ENCODE results near the gene GIMAP5.
"Not testable (repeated sequence)": the region's sequence is repeated elsewhere in the genome, so short reads cannot be mapped to it uniquely, and the experiment has no call there.

Gene GIMAP5

DNA sequence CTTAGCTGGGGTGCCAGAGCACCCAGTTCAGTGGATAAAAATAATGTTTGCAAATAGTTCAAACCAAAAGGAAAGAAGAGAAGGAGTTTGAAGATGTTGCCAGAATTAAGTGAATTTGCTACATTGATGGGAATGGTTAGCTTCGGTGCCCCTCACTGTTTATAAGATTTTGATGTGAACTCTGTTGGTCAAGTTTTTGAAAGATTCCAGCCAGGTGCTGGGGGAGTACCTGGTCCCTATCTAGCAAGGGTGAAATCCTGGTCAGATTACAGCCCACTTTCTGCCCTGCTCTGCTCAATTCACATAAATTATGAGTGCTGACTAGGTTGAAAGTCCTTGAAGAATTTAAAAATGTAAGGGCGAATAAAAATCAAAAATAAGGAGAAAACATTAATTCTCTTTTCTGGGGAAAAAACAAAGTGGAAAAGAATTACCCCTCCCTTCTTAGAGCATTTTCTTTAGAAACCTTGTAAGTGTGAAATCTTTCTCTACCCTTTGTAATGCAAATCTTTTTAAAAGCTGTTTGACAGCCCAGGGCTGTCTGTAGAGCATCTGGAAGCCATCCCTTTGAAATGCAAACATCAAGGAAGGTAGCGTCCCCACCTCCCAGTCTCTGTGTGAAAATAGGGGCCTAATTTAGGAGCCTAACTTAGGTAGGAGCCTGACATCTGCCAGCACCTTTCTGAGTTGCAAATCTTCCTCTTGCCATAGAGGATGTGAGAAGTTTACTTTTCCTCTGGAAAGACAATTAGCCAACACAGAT is 1.4 kb upstream of the GIMAP5 start:
- DNase-seq, result no peak

- DNase-seq, result no peak
Observed at GRCh38 chr7:150736864-150737263, 354 bp upstream of the GIMAP5 start.

GRCh38 chr7:150738092-150738491 is 874 bp downstream of the GIMAP5 start:
- no peak for DNase-seq

DNA sequence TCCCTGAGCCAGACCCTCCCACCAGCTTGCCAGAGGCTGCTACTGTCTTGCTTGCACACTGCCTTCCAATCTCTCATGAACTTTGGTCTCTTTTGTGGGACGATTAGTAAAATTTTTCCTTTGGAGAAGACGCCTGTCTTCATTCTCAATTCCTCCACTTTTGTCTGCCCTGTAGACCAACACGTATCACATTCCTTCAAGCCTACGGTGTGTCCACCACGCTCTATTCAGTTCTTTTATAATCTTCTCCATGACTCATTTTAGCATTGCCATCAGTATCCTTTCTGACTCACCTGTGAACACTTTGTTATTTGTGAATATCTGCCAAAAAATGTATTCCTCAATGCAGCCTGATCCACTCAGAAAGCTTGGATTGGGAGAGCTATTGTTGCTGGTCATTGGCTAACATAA is 1.4 kb downstream of the GIMAP5 start:
- no peak for DNase-seq

DNA sequence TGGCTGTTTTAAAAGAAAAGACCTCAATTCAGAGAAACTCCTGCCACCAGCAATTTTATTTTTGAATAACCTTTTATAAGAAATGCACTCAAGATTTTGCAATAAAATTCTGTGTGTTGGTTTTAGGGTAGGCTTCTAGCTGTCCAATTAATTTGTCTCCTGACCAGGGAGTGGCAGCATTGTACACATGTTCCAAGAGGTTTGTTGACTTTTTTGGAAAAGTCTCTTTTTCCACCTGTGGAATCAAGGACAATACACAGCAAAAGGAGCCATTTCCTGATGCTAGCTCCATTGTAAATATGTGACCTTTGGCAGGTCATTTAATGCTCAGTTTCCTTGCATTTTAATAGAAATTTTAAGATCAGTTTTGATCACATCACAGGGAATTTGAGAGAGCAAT is 1.8 kb downstream of the GIMAP5 start:
- no peak for DNase-seq

- DNase-seq, result no peak
Observed at GRCh38 chr7:150740053-150740452, 2.8 kb downstream of the GIMAP5 start.

GRCh38 chr7:150742286-150742968 is 5.2 kb downstream of the GIMAP5 start:
- DNase-seq, result no peak

DNA sequence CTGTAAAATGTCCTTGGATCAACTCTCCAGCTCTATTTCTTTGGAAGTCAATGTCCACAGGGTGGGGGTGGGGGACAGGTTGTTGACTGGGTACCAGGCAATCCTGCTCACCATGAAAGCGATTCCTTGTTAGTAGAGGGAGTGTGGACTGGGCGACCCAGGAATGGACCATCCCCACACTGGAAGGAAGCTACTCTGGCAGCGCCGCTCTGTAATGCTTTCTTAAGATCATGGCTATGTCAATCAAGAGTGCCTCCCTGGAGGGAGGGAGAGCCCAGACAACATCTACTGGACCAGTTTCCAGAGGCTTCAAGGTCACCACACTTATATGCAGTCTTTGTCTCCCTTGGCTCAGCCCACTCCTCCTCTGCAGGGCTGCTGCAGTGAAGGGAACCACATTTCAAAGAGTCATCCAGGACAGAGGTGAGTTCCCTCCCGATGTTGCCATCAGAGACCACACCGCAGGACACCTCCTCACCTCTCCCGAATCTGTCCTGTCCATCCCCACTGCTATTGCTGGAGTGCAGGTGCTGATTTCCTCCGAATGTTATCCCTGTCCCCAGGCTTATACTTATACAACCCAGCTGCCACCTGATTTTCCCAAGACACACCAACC is 6.9 kb downstream of the GIMAP5 start:
- no peak for DNase-seq

DNA sequence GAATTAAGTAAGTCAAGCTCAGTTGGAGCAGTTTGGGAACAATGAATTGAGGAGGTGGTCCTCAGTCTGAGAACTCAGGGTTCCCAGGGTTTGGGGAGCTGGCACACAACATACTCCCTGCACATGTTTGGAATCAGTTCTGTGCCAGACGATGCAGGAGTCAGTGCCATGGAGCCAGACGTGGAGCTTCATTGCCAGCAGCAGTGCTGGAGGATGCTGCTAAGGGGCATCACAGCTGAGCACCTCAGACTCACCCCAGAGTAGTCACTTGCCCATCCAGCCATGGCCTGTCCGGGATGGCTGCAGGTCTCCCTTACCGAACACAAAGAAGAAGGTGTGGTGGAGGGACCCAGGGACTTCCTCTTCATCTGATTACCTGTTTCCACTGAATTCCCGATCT is 7.9 kb downstream of the GIMAP5 start:
- no peak for DNase-seq

GRCh38 chr7:150745876-150746275 is 8.7 kb downstream of the GIMAP5 start:
- DNase-seq, result no peak

GRCh38 chr7:150746921-150747320 is 9.7 kb downstream of the GIMAP5 start:
- DNase-seq, result no peak

DNA sequence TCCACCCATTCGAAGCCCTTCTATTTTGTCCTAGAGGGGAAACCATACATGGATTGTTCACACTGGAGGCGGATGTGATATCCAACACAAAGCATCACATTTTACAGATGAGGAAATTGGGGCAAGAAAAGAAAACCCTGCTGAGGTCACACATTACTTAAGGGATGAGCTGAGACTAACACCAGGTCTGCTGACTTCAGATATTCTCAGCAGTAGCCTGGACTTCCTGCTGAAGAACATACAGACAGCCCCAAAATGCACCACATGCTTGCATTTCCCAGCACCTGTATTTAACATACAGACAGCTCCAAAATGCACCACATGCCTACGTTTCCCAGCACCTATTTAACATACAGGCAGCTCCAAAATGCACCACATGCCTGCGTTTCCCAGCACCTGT is 11.2 kb downstream of the GIMAP5 start:
- DNase-seq, result no peak

GRCh38 chr7:150751702-150752101 is 14.5 kb downstream of the GIMAP5 start:
- DNase-seq, result no peak

- no peak for DNase-seq
Observed at GRCh38 chr7:150753239-150753638, 16.0 kb downstream of the GIMAP5 start.

DNA sequence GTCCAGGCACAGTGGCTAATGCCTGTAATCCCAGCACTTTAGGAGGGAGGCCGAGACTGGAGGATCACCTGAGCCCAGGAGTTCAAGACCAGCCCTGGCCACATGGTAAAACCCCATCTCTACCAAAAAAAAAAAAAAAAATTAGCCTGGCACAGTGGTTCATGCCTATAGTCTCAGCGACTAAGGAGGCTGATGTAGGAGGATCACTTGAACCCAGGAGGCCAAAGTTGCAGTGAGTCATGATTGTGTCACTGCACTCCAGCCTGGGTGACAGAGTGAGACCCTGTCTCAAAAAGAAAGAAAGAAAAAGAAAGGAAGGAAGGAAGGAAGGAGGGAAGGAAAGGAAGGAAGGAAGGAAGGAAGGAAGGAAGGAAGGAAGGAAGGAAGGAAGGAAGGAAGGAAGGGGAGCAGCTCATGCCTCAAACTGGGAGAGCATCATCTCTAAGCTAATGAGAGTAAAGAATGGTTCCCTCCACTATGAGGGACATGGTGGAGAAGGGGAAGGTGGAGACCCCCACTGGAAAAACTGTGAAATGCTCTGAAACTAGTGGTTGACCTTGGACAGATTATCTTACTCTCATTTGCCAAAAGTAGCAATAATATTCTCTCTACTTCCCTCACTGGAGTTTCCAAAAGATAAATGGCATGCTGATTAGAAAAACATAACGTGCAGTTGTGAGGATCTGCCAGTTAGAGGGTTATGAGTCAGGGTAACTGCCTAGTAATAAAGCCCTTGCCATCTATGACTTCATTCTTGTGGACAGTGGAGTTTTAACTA is 16.8 kb downstream of the GIMAP5 start:
- no peak for DNase-seq

DNA sequence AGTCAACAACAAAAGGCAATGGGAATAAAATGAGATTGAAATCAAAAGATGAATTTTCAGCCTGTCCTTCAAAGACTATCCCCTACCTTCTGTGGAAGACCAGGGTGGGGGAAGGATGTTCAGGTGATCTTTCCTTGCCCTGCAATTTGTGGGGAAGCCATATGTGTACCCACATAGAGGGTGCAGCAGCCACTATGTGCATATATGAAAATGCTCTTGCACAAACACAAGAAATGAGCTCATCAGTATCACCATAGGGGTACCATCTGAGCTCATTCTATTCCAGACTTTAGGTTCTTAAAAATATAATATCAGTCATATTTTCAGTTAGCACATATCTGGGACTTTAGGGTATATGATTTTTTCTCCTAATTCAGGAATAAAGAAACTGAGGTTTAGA is 17.7 kb downstream of the GIMAP5 start:
- DNase-seq, result no peak

GRCh38 chr7:150755473-150756099 is 18.4 kb downstream of the GIMAP5 start:
- DNase-seq, result no peak

DNA sequence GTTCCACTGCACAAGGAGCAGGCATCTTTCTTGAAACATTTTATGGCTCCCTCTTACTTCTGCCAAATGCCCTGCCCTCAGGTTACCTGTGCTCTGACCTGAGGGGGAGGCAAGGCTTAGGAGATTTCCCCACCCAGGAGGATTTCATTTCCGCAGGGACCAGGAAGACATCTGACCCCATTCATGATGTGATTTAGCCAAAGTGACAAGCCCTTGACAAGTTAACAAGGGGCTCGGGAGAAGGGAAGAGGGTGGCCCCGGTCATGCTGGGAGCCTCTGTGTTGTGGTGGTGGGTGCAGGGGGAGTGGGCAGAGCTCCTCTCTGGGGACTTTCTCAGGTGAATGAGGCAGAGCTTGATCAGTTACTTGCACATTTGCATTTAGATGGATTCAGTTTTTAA is 18.9 kb downstream of the GIMAP5 start:
- DNase-seq, result no peak

DNA sequence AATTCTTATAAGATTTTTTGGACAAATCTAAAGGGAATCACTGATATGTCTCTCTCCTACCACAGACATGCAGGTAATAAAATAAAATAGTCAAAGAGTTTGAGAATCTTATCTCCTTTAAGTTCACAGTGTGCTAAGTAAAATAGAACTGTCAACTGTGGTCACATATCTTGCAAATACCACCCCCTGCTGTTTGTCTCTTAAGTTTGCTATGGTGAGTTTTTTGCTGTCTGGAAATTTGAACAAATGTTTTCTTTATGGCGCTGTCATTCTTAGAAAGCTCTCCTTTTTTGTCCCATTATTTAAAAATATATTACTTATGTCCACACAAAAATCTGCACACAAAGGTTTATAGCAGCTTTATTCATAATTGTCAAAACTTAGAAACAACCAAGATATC is 19.6 kb downstream of the GIMAP5 start:
- no peak for DNase-seq

DNA sequence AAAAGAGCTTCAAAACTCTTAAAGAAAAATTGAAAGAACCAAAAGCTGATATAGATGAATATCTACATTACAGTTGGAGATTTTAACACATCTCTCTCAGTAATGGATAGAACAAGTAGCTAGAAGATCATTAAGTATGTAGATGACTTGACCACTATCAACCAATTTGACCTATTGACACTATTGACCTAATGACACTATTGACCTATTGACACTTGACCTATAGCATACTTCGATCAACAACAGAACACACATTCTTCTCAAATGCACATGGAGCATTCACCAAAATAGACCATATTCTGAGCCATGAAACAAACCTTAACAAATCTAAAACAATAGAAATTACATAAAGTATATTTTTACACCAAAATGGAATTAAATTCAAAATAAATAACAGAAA is 22.3 kb downstream of the GIMAP5 start:
- no peak for DNase-seq

DNA sequence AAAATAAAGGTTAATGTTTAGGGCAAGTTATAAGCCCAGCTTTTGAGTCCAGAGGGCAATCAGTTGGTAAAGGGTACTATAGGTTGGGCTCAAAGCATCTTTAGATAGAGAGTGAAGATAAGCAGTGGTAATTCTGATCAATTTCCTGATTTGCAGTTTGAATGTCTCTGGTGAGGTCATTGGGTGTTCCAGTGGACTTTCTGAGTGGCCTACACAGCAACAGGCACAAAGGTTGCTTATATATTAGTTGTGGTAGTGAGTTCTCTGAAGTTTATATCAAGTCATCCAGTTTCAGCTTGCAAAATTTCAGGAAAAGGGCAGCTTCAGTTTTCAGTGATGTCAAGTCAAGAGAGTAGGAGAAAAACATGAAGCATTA is 29.1 kb downstream of the GIMAP5 start:
- no peak for DNase-seq

DNA sequence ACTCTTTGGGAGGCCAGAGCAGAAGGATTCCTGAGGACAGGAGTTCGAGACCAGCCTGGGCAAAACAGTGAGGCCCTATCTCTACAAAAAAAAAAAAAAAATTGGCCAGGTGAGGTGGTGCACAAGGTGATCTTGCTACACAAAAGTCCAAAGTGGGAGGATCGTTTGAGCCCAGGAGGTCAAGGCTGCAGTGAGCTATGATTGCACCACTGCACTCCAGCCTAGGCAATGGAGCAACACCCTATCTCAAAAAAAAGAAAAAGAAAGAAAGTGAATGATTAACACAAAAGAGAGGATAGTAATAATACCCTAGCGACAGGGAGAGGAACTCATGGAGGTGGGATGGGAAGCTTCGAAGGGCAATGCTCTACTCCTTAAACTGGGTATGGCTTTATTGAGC is 32.5 kb downstream of the GIMAP5 start:
- no peak for DNase-seq

DNA sequence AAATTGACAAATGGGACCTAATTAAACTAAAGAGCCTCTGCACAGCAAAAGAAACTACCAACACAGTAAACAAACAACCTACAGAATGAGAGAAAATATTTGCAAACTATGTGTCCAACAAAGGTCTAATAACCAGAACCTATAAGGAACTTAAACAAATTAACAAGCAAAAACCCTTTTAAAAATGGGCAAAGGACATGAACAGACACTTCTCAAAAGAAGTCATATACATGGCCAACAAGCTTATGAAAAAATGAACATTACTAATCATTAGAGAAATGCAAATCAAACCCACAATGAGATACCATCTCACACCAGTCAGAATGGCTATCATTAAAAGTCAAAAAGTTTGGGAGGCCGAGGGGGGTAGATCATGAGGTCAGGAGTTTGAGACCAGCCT is 36.9 kb downstream of the GIMAP5 start:
- DNase-seq, result not testable (repeated sequence)

Data from T1000 (cell line).